Activated CD8-positive, alpha-beta memory T cell treated with anti-CD3 and anti-CD28 coated beads, Interleukin-2, amount 10 ng/mL, durations not matched to agents 7 days and 5 days (primary cell): ENCODE measurements around the gene KCNJ18. TPM values are rescaled to one million over a fixed set of nuclear protein-coding genes. Genes with fewer than 3 reads are reported as not detected.
"Not testable (repeated sequence)": the region's sequence is repeated elsewhere in the genome, so short reads cannot be mapped to it uniquely, and the experiment has no call there.

ENCODE experiments used
- ATAC-seq: fragments of 150-1000 bp; cut with Tn5 transposase; one replicate; pipeline ENCODE4 v1.10.0; 2021; ENCODE audit warnings: moderate library complexity
- CTCF ChIA-PET: fragments of 350-600 bp; sonication (Branson Sonifier 250); formaldehyde crosslinking; loops from one replicate; lab custom pipeline; 2021; ENCODE audit warnings: antibody characterized with exemption; lab: Charles Lee
- DNase-seq: peaks from one replicate; pipeline ENCODE4 v3.0.0-alpha.2; 2020
- H3K27ac Mint-ChIP-seq: one replicate; pipeline ENCODE4 v1.8.0; 2021; ENCODE audit warnings: mild to moderate bottlenecking, mixed read lengths
- H3K27me3 Mint-ChIP-seq: one replicate; pipeline ENCODE4 v1.8.0; 2021; ENCODE audit warnings: mixed read lengths
- H3K36me3 Mint-ChIP-seq: one replicate; pipeline ENCODE4 v1.8.0; 2021; ENCODE audit warnings: mild to moderate bottlenecking, mixed read lengths
- H3K4me1 Mint-ChIP-seq: one replicate; pipeline ENCODE4 v1.8.0; 2021; ENCODE audit warnings: mixed read lengths
- H3K4me3 Mint-ChIP-seq: one replicate; pipeline ENCODE4 v1.8.0; 2021; ENCODE audit warnings: mild to moderate bottlenecking, moderate library complexity, mixed read lengths
- H3K9me3 Mint-ChIP-seq: one replicate; pipeline ENCODE4 v1.8.0; 2022; ENCODE audit warnings: low read depth, mixed read lengths
- total RNA-seq, 2 experiments: library from RNA; stranded (reverse); gene quantifications; one replicate each; pipeline ENCODE4 v1.2.3, GENCODE V29; 2021

KCNJ18 gene
- total RNA-seq, 2 experiments from 2014 or later = not detected

DNA sequence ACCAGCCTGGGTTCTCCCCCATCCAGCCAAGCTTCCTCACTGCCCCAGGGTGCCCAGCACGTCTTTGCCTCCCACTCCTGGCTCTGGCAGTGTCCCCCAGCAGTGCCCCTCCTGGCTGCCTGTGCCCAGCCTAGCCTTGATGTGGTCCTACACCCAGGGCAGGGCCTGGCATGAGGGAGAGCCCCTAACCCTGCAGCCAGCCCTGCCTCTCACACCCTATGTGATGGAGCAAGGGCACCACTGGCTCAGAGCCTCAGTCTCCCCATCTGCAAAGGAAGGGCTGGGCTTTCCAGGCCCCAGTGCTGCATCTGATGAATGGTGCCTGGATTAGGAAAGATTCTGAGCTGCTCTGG lies 5.2 kb downstream of the KCNJ18 start:
- H3K27ac Mint-ChIP-seq, DNase-seq, H3K4me1 Mint-ChIP-seq, H3K27me3 Mint-ChIP-seq, H3K4me3 Mint-ChIP-seq, H3K36me3 Mint-ChIP-seq, CTCF ChIA-PET, H3K9me3 Mint-ChIP-seq, ATAC-seq: not testable (repeated sequence)

DNA sequence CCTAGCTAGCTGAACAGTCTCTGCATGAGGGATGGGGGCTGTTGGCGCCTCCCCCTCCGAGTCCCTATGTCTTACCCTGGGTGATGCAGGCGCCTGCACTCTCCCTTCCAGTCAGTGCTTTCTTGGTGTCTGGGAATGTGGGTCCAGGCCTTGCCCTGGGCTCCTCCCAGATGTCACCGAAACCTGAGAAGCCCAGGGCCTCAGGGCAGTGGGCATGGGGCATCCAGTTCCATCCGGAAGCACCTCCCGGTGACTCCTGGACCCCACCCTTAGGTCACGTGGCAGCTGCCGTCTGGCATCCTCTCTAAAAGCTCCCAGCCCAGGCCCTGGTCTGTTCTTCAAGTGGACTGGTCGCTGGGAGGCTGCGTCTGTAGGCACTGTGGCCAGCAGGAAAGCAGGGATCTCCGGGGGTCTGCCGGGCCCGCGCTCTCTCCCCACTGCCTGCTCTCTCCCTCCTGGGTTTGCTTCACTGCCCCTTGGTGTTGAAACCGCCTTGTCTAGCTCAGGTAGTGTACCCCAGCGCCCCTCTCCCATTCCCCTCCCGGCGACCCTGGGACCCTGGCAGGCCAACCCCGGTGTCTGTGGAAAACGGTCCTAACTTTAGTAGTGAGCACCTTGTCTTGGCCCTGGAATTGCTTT lies 6.2 kb downstream of the KCNJ18 start:
- H3K4me1 Mint-ChIP-seq, H3K27me3 Mint-ChIP-seq, CTCF ChIA-PET, H3K4me3 Mint-ChIP-seq, ATAC-seq, H3K9me3 Mint-ChIP-seq, H3K36me3 Mint-ChIP-seq, DNase-seq, H3K27ac Mint-ChIP-seq: not testable (repeated sequence)

DNA sequence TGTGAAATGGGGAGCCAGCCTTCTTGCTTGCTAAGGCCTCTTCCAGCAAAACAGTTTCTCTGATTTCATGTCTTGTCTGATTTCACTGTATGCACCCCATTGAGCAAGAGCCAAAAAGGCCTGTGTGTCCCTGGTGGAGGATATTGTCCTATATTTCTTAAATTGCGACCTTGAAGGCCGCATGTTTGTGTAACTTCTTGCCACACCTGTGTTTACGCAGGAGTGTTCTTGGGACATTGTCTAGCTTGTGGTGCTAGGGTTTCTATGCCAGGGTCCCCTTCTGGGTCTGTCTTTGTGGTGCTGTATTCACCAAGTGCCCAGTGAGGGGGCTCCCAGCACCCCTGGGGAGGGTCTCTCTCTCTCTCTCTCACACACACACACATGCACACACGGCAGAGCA lies 6.8 kb downstream of the KCNJ18 start:
- H3K27ac Mint-ChIP-seq, CTCF ChIA-PET, H3K4me1 Mint-ChIP-seq, ATAC-seq, H3K27me3 Mint-ChIP-seq, H3K9me3 Mint-ChIP-seq, H3K4me3 Mint-ChIP-seq, DNase-seq, H3K36me3 Mint-ChIP-seq: not testable (repeated sequence)

DNA sequence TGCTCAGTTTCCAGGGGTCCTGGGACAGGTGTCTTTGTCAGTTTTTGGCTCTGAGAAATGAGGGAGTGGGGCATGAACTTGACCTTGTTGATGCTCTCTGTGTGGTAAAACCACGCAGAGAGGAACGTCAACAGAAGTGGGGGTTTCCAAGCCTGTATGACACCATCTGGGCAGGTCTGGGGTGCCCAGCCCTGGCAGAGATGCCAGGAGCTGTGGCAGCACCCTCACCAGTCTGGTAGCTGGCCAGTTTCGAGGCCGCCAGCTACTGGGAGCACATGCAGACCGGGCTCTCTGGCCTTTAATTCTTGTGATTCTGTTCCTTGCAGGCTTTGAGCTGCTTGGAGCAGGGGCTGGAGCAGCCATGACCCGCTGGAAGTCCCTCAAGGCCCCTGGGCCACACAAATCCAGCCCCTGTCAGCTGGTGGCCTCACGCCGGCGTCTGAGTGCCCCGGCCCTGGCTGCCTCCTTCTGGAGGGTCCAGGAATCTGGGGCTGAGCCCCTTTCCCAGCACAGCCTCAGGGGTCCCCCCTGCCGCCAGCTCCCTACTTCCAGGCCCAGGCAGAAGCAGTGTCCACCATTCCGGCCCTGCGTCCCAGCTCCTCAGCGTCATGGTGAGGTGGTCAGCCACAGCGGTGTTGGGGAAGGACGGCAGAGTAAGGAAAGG lies 7.4 kb downstream of the KCNJ18 start:
- H3K27ac Mint-ChIP-seq, DNase-seq, H3K27me3 Mint-ChIP-seq, H3K36me3 Mint-ChIP-seq, CTCF ChIA-PET, H3K4me1 Mint-ChIP-seq, H3K4me3 Mint-ChIP-seq, ATAC-seq, H3K9me3 Mint-ChIP-seq: not testable (repeated sequence)

DNA sequence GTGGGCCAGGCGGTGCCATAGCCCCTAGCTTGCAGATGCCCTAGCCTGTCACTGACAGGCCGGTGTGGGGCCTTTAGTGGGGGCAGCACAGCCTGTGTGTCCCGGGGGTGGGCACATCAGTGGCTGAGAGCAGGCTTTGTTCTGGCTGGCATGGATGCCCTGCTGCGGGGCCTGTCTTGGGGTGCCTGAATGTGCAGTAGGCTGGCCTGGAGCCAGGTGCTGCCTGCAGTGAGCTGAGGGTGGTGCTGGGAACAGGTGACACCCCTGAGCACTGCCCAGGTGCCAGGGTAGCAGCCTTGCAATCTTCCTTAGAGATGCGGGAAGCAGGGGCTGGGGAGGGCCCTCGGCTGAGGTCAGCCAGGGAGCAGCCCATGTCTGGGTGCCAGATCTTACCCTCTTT lies 8.8 kb downstream of the KCNJ18 start:
- DNase-seq, ATAC-seq, H3K27ac Mint-ChIP-seq, H3K9me3 Mint-ChIP-seq, H3K4me3 Mint-ChIP-seq, H3K36me3 Mint-ChIP-seq, CTCF ChIA-PET, H3K4me1 Mint-ChIP-seq, H3K27me3 Mint-ChIP-seq: not testable (repeated sequence)

DNA sequence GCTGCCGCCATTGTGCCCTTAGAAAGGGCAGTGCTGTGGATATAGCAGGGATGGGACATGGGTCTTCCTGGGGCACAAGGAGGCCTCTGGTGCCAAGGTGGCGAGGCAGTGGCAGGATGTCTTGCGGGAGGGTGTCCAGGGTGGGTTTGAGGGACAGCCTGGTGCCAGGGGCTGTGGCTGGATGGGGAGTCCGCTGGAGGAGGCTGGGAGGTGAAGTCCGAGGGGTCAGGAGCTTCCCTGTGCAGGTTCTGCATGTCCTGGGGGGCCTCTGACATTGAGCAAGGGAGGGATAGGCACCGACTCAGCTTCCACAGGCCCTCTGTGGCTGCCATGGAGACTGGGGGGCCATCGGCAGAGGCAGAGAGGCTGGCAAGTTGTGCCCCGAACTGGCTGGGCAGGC lies 9.7 kb downstream of the KCNJ18 start:
- H3K9me3 Mint-ChIP-seq, CTCF ChIA-PET: not testable (repeated sequence)

DNA sequence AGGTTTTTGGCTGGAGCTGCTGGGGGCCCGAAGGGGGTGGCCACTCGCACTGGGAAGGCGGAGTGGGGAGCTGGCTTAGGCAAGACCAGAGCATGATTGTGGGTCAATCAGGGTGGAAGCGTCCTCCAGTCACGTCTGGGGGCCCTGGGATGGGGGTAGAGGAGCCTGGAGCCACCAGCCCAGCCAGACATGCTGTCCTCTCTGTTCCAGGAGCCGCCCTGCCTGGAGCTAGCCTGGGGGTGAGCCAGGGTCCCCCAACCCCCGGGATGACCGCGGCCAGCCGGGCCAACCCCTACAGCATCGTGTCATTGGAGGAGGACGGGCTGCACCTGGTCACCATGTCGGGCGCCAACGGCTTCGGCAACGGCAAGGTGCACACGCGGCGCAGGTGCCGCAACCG lies 10.2 kb downstream of the KCNJ18 start:
- H3K27ac Mint-ChIP-seq, H3K9me3 Mint-ChIP-seq, H3K27me3 Mint-ChIP-seq, H3K4me3 Mint-ChIP-seq, H3K36me3 Mint-ChIP-seq, ATAC-seq, CTCF ChIA-PET, H3K4me1 Mint-ChIP-seq, DNase-seq: not testable (repeated sequence)

More for the DNA sequence above, 9.7 kb downstream of the KCNJ18 start:
- ATAC-seq, H3K27me3 Mint-ChIP-seq, H3K4me1 Mint-ChIP-seq, H3K36me3 Mint-ChIP-seq, H3K27ac Mint-ChIP-seq, DNase-seq, H3K4me3 Mint-ChIP-seq: not testable (repeated sequence)

DNA sequence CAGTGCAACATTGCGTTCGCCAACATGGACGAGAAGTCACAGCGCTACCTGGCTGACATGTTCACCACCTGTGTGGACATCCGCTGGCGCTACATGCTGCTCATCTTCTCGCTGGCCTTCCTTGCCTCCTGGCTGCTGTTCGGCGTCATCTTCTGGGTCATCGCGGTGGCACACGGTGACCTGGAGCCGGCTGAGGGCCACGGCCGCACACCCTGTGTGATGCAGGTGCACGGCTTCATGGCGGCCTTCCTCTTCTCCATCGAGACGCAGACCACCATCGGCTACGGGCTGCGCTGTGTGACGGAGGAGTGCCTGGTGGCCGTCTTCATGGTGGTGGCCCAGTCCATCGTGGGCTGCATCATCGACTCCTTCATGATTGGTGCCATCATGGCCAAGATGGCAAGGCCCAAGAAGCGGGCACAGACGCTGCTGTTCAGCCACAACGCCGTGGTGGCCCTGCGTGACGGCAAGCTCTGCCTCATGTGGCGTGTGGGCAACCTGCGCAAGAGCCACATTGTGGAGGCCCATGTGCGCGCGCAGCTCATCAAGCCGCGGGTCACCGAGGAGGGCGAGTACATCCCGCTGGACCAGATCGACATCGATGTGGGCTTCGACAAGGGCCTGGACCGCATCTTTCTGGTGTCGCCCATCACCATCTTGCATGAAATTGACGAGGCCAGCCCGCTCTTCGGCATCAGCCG lies 10.8 kb downstream of the KCNJ18 start:
- H3K9me3 Mint-ChIP-seq, H3K4me3 Mint-ChIP-seq, ATAC-seq, DNase-seq, H3K27me3 Mint-ChIP-seq, H3K27ac Mint-ChIP-seq, H3K4me1 Mint-ChIP-seq, H3K36me3 Mint-ChIP-seq, CTCF ChIA-PET: not testable (repeated sequence)

DNA sequence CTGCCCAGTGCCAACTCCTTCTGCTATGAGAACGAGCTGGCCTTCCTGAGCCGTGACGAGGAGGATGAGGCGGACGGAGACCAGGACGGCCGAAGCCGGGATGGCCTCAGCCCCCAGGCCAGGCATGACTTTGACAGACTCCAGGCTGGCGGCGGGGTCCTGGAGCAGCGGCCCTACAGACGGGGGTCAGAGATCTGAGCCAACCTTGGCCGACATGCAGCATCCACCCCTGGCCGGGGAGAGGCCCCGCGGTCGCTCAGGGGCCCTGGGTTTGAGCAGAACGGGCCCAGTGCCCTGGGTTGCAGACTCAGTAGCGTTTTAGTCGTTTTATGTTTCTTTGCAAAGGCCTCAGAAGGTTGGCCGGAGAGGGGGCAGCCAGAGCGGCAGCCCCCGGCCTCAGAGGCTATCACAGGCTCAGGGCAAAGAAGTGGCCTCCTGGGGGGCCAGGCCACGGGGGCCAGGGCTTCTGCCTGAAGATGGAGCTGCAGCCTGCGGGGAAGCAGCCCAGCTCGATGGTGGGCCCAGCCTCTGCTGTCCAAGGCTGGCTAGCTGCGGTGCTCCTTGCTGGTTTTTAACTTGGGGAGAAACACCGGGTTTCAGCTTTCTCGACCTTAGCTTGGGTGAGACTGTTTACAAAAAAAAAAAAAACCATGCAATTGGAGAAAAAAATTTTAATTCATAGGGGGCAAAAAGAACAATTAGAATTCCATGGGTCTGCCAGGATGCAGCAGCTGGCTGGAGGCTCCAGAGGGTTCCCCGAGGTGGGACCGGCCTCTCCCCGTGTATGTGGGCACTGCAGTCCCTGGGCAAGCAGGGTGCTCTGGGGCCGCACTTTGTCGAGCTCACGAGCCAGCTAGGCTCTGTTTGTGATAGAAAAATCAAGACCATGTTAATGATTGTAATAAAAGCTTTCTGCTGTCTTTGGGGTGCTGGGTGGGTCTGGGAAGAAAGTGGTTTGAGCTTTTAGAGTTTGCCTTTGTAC lies 11.9 kb downstream of the KCNJ18 start:
- H3K36me3 Mint-ChIP-seq = not testable (repeated sequence)

DNA sequence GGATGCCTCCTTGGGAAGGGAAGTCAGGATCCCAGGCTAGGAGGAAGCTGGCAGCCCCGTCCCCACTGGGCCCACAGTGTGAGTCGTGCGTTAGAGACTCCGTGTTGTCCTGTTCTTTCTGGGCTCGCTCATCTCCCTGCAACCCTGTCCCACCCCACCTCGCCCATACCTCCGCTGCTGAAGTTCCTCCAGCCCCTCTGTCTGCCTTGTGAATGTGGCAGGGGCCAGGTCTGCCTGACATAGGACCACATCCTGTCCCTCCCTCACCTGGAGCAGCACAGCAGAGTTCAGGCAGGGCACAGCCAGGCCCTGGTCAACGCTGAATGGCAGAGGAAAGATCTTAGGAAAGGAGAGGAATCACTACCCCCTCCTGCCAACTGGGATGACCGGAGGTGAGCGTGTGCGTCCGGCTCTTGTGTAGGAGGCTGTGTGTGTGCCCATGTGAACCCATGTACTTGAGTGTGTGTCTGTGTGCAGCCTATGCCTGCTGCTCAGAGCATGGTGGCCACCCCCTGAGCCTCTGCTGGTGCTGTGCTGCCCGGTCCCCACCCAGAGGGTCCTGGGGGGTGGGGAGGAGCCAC lies 12.8 kb downstream of the KCNJ18 start:
- DNase-seq (no peak), ATAC-seq (no peak)
- CTCF ChIA-PET = no interaction called here
- Mint-ChIP-seq H3K4me1 (no peaks in the 10 kb centered on the region), H3K4me3 (no peak overlapping the region), H3K27ac (no peak overlapping the region), H3K9me3 (peaks cover 5% of the 10 kb centered on the region), H3K27me3 (no peaks in the 10 kb centered on the region), H3K36me3 (no peaks in the 10 kb centered on the region)

More for the DNA sequence above, 11.9 kb downstream of the KCNJ18 start:
- H3K4me3 Mint-ChIP-seq, H3K27ac Mint-ChIP-seq, DNase-seq, H3K4me1 Mint-ChIP-seq, H3K9me3 Mint-ChIP-seq, CTCF ChIA-PET, H3K27me3 Mint-ChIP-seq, ATAC-seq: not testable (repeated sequence)

DNA sequence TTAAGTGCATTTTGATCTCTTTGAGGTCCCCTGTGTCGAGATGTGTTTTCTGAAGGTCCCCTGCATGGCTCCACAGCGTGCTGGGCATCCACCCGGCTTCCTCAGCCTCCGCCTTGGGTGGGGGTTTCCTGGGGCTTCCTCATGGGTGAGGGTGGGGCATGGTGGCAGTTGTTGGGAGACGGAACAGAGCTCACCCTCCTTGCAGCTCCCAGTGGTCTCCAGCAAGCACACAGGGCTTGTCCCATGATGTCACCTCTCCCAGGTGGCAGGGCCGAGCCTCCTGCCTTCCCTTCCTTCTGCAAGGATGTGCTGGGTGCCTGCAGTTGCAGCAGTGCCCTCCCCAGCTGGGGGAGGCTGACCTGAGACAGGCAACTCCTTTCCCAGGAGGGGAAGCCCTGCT lies 13.4 kb downstream of the KCNJ18 start:
- H3K4me1 Mint-ChIP-seq, H3K27me3 Mint-ChIP-seq, H3K4me3 Mint-ChIP-seq, ATAC-seq, DNase-seq, CTCF ChIA-PET, H3K9me3 Mint-ChIP-seq, H3K36me3 Mint-ChIP-seq, H3K27ac Mint-ChIP-seq: not testable (repeated sequence)

DNA sequence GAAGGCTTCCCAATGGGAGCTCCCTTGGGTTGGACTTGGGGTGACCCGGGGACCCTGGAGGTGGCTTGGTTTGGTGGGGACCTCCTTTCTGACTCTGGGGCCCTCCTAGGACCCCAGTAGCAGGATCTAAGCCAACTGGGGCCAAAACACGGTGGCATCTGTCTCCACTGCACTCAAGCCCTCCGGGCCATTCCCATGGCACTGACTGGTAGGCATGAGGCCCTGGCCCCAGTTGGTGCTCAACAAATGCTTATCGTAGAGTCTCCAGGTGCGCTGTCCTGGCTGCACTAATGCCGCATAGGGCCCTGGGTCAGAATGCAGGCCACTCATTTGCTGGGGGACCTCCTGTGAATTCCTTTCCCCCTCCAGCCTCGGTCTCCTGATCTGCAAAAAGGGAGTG lies 14.2 kb downstream of the KCNJ18 start:
- ATAC-seq, H3K4me3 Mint-ChIP-seq, H3K4me1 Mint-ChIP-seq, H3K27me3 Mint-ChIP-seq, DNase-seq, H3K9me3 Mint-ChIP-seq, H3K36me3 Mint-ChIP-seq, CTCF ChIA-PET, H3K27ac Mint-ChIP-seq: not testable (repeated sequence)

DNA sequence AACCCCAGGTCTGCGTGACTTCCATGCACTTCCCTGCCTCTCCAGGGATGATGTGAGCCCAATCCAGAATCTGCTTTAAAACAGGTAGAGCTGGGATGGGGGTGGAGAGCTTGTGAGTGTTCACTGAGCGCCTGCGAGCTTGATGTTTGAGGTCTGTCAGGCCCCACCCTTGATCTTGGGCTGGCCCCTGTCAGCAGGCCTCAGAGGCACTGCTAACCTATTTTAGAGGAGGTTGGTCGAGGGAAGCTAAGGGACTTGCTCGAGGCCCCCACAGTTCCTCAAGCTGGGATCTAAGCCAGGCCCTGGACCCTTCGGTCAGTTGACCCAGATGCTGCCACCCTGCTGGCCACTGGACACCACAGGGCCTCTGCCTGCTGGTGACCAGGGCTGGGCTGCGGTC lies 14.8 kb downstream of the KCNJ18 start:
- CTCF ChIA-PET, H3K27me3 Mint-ChIP-seq, H3K36me3 Mint-ChIP-seq, H3K9me3 Mint-ChIP-seq, H3K4me1 Mint-ChIP-seq, H3K4me3 Mint-ChIP-seq, H3K27ac Mint-ChIP-seq, DNase-seq, ATAC-seq: not testable (repeated sequence)
